Activated CD8-positive, alpha-beta memory T cell treated with anti-CD3 and anti-CD28 coated beads for 1 hour (primary cell): ENCODE measurements around the gene AP5B1.

ENCODE experiments used
- DNase-seq, 2 donors: peaks; one replicate each; pipeline ENCODE4 v3.0.0-alpha.2; 2020; ENCODE audit warnings: low read depth in 1 of 2; ENCODE audit errors: extremely low read depth in 1 of 2

The AP5B1 gene

GRCh38 chr11:65786786-65787636, 6.2 kb upstream of the AP5B1 start, which contains the start of gene OVOL1:
TSS of gene OVOL1 (plus strand) at chr11:65787063. CDS start at chr11:65787374, 311 bp downstream.
- no peak for DNase-seq

DNA sequence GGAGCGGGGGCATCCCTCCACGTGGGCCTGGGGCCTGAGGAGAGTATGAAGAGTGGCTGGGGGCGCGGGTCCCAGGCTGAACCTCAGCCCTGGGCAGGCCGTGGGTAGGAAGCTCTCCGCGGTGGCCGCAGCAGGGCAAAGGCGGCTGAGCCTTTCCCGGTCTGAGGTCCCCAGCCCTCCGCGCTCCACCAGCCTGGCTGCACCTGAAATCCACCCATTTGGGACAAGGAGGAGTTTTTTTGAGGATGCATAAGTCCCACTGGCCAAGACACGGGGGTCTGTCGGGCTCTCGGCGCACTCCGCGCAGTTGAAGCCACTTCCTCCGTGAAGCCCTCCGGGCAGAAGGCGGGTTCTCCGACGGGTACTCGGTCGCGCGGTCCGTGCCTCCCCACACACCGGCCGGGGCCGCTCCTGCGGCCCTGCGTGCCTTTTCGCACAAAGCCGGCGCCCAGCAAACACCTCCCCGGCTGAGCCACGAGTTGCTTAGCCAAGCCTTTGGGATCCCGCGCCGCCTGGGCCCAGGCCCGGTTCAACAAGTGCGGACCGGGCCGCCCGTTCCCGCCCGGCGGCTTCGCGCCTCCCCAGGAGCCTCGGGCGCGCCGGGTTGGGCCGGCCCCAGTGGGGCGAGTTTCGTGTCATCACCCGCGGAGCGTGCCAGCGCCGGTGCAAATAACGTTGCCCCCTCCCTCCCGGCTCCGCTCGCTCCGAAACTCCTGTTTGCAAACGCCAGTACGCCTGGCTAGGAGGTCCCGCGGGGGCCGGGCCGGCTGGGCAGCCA, 5.4 kb upstream of the AP5B1 start:
- DNase-seq, result no peak

DNA sequence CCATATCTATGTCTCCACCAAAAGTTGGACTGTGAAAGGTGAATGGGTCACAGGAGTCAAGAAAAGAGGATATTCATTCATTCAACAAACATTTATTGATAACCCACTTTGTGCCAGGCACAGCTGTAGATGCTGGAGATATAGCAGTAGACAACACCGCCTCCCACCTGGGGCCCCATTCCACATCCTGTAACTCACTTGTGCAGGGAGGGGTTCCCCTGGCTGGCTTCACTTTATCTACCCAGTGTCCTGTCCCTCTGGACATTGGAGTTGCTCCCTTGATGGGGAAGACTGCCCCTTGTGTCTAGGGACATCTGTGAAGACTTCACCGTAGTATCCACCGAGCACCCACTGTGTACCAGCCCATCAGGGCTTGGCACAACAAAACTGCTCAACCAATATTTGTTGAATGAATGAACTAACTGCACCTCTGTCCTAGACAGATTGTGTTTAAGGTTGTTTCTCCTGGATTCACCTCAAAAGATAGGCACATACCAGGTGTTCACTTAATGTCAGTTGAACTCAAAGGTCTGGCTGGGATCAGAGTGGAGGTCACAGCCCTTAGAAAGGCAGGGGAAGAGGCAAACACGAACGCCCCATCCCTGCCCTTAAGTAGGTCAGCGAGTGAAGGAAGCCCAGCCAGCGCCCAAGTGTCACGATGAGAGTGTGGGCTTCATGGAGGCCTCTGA, 4.7 kb upstream of the AP5B1 start:
- no peak for DNase-seq

- DNase-seq, result no peak
Observed at GRCh38 chr11:65782816-65783228, 2.0 kb upstream of the AP5B1 start.

GRCh38 chr11:65781962-65782815, 1.4 kb upstream of the AP5B1 start:
- no peak for DNase-seq

DNA sequence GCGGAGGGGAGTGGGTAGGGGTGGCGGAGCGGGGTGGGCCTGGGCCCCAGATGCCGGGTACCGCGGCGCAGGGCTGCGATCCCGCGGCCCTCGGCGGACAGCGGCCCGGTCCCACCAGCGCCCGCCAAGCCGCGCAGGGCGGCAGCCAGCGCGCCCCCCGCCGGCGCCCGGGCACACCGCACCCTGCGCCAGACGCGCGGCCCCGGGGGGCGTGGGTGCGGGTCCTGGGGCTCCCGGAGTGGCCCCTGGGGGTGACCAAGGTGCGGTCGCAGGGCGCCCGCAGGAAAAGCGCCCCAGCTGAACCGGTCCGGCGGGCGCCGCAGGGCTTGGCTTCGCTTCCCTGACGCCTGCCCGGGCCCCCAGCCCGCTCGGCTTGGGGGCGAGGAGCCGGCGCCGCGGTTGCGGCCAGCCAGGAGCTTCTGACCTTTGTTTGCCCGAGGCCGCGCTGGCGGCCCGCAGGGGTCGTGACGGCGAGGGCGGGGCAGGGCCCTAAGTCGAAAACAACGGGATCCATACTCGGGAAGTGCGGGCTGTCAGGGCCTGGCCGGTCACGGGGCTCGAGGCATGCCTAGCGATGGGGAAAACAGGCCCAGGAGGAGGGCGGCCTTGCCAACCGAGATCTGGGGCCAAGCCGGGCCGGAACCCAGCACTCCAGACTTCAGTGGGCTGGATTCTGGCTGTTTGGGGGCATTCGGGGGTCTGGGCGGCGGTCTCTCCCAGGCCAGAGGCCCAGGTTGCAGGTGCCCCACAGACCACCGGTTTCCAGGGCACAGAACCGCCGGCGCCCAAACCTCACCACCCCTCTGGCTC, 581 bp upstream of the AP5B1 start:
- DNase-seq, result no peak

DNA sequence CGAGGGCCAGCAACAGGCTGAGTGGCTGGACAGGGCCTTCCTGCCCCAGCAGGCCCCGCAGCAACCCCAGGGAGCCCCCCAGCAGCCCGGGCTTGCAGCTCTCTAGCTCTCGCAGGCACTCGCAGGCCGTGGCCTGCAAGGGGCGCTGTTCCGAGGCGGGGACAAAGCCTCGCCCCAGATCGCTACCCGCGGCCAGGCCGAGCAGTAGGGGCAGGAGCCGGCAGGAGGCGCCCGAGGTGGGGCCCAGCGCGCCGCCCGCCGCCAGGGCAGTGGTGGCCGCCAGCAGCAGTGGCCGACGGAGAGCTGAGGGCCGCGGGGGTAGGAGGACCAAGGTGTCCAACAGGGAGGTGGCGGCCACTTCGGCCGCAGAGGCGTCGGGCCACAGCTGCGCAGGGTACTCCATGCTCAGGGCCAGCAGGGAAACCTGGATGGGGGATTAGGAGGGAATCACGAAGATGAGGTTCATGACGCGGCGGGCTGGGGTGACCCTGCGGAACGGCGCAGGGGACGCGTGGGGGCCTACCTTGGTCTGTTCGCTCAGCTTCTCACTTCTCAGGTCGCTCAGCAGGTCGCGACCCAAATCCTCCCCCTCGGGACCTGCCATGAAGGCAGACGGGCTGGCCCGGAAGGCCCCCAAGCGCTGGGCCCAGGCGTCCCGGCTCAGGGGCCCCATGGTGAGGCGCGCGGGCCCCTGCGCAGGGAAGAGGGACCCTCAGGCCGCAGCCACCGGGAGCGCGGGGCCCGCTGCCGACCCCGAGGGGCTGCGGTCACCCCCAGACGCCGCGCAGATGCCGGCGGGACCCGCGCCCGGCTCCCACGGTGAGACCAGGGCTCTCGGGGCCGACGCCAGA, 632 bp downstream of the AP5B1 start:
- DNase-seq, result peak; percentile 40 to 58

- DNase-seq, result no peak
Observed at GRCh38 chr11:65779669-65779918, 1.2 kb downstream of the AP5B1 start.

DNA sequence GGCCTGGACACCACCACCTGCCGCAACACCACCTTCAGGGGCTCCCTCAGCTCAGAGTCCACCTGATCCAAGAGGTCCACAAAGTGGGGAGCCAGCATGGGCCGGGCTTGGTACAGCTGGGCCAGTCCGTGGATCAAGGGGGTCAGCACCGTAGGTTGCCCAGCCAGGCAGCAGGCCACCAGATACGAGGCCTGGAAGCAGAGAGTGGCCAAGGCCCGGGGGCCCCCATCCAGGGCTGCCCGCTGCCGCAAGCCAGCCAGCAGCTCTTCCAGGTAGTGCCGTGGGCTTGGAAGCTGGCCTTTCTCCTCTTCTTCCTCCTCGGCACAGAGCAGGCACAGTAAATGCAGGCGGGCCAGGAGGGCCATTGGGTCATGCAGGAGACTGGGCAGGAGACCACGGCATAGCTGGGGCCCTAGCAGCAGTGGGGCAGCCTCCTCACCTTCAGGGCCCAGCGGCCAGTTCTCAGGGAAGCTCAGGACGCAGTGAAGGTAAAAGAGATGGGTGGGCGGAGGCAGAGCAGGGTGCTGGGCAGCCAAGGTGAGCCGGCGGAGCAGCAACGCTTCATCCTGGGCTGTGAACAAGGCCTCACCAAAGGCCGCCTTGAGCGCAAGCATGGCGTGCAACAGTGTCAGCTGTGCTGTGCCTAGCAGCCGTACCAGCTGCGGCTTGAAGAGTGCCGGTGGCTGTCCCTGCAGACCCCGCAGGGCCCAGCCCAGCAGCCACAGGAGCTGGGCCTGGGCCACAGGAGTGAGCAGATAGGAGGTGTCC, 1.7 kb downstream of the AP5B1 start:
- DNase-seq, result no peak

DNA sequence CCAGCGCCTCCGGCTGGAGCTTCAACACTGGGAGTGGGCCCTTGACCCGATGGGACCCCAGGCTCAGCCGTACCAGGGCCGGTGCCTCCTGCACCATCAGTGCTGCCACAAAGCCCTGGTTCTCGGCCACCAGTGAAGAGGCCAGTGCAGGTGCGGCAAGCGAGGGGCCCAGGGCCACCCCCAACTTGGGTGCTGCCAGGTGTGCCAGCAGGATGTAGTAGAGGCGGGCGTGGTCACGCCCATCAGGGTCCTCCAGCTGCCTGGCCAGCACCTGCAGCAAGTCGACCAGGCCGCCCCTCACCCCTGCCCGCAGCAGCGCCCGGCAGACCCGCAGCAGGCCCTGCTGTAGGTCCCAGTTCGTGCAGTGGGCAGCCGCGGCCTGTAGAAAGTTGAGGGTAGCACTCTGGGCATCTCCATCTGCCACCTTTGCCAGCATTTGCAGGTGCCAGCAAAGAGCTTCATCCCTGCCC, 2.3 kb downstream of the AP5B1 start:
- no peak for DNase-seq

- no peak for DNase-seq
Observed at GRCh38 chr11:65777821-65778361, 2.9 kb downstream of the AP5B1 start.

DNA sequence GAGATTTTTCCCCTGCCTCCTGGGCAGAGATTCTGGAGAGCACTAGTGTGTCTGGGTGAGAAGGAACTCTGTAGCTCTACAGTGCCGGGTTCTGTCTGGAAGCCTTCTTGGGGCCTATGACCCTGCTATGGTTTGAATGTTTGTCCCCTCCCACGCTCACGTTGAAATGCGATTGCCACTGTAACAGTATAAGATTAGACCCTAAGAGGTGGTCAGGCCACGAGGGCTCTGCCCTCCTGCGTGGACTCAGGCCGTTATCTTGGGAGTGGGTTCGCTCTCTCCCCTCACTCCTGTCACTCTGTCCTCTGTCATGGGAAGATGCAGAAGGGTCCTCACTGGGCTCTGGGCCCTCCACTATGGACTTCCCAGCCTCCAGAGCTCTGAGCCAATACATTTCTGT, 3.5 kb downstream of the AP5B1 start:
- DNase-seq, result no peak

DNA sequence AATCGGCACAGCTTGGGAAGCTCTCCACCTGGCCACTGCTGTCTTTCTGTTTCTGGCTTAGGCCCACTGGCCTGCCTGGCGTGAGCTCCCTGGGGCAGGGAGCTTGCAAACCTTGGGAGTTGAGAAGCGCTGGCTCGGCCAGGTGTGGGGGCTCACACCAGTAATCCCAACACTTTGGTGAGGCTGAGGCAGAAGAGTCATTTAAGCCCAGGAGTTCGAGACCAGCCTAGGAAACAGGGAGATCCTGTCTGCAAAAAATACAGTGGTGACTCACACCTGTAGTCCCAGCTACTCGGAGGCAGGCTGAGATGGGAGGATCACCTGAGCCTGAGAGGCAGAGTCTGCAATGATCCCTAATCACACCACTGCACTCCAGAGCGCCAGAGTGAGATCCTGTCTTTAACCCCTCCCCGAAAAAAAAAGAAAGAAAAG, 4.0 kb downstream of the AP5B1 start:
- DNase-seq, result no peak

DNA sequence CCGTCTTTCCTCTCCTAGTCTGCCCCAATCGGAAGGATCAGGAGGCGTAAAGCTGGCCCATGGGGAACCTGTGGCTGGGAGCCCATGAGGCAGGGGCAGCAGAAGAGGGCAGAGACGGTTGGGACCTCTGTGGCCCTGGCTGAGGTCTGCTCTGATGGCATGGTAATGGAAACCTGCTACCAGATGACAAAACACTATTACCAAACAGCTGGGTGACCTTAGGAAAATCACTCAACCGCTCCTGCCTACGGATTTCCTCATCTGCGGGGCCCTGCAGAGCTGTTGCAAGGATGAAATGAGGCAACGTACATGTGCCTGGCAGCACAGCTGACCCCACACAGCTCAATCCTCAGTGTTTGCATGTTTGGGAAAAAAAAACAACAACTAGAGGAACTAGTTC, 4.6 kb downstream of the AP5B1 start:
- DNase-seq, result no peak

DNA sequence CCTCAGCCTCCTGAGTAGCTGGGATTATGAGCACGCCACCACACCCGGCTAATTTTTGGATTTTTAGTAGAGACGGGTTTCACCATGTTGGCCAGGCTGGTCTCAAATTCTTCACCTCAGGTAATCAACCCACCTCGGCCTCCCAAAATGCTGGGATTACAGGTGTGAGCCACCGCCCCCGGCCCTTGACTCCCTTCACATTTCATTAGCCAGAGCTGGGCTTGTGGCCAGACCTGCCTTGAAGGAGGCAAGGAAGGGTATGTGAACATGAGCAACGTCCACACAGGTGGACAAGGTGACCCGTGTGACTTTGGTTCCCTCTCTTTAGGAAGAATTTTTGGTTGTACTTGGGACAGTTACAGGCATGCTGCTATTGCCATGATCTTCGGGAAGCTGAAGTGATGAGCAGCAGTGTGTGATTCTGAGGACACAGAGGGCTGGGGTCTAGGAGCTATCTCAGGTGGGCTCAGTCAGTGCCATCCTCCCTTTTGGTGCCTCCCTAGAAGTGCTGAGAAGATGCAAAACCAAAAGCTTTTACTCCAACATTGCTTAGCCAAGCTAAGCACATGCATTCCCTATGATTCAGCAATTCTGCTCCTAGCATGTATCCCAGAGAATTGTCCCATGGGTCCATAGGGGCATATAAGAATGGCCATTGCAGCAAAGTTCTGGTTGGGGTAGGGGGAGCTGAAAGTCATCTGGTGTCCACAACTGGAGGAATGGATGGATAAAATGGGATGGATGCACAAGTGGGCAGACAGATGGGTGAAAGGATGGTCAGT, 6.1 kb downstream of the AP5B1 start:
- no peak for DNase-seq

- DNase-seq, result no peak
Observed at GRCh38 chr11:65773784-65774411, 6.9 kb downstream of the AP5B1 start.
